SK-N-SH treated with all-trans-retinoic acid at 6 μM for 48 hours (cell line): ENCODE results near the gene ZNF469.
"Not testable (repeated sequence)": the region's sequence is repeated elsewhere in the genome, so short reads cannot be mapped to it uniquely, and the experiment has no call there.

Experiments used
- CREB5 ChIP-seq: fragments of 250-450 bp; sonication (Bioruptor Pico); IDR thresholded peaks from 2 replicates; pipeline ENCODE4 v1.5.1; 2020; ENCODE audit warnings: low read depth, mild to moderate bottlenecking, moderate library complexity
- GLIS3 ChIP-seq: fragments of 250-450 bp; sonication (Bioruptor Pico); IDR thresholded peaks from 2 replicates; pipeline ENCODE4 v1.5.0; 2020; ENCODE audit warnings: mild to moderate bottlenecking, moderate library complexity
- ISL1 ChIP-seq: fragments of 250-450 bp; sonication (Bioruptor Pico); IDR thresholded peaks from 2 replicates; pipeline ENCODE4 v2.1.2; 2022; ENCODE audit warnings: mild to moderate bottlenecking, moderate library complexity
- RARB ChIP-seq: fragments of 250-450 bp; sonication (Bioruptor Pico); IDR thresholded peaks from 2 replicates; pipeline ENCODE4 v1.8.0; 2021; ENCODE audit warnings: mild to moderate bottlenecking, moderate library complexity
- SNAI2 ChIP-seq: fragments of 250-450 bp; sonication (Bioruptor Pico); IDR thresholded peaks from 2 replicates; pipeline ENCODE4 v1.5.0; 2020; ENCODE audit warnings: mild to moderate bottlenecking, moderate library complexity
- TCF4 ChIP-seq: fragments of 250-450 bp; sonication (Bioruptor Pico); IDR thresholded peaks from 2 replicates; pipeline ENCODE4 v1.8.0; 2021; ENCODE audit warnings: mild to moderate bottlenecking, moderate library complexity, borderline replicate concordance
- ZFP30 ChIP-seq: fragments of 450-650 bp; formaldehyde crosslinking; IDR thresholded peaks from 2 replicates; pipeline ENCODE4 v1.5.0; 2022; ENCODE audit warnings: mild to moderate bottlenecking, moderate library complexity
- ZNF565 ChIP-seq: fragments of 450-650 bp; formaldehyde crosslinking; conservative IDR thresholded peaks from 2 replicates; pipeline ENCODE4 v1.5.0; 2020; ENCODE audit warnings: low read depth, mild to moderate bottlenecking, moderate library complexity
- ZNF70 ChIP-seq: fragments of 450-650 bp; formaldehyde crosslinking; IDR thresholded peaks from 2 replicates; pipeline ENCODE4 v1.5.0; 2020; ENCODE audit warnings: mild to moderate bottlenecking, moderate library complexity
- TF ChIP-seq, protein P1 (sequence below): fragments of 250-450 bp; sonication (Bioruptor Pico); IDR thresholded peaks from 2 replicates; pipeline ENCODE4 v1.8.0; 2020; ENCODE audit warnings: mild to moderate bottlenecking, moderate library complexity, borderline replicate concordance
- TF ChIP-seq, protein P2 (sequence below): fragments of 250-450 bp; sonication (Bioruptor Pico); IDR thresholded peaks from 2 replicates; pipeline ENCODE4 v1.5.1; 2021; ENCODE audit warnings: mild to moderate bottlenecking, moderate library complexity

DNA sequence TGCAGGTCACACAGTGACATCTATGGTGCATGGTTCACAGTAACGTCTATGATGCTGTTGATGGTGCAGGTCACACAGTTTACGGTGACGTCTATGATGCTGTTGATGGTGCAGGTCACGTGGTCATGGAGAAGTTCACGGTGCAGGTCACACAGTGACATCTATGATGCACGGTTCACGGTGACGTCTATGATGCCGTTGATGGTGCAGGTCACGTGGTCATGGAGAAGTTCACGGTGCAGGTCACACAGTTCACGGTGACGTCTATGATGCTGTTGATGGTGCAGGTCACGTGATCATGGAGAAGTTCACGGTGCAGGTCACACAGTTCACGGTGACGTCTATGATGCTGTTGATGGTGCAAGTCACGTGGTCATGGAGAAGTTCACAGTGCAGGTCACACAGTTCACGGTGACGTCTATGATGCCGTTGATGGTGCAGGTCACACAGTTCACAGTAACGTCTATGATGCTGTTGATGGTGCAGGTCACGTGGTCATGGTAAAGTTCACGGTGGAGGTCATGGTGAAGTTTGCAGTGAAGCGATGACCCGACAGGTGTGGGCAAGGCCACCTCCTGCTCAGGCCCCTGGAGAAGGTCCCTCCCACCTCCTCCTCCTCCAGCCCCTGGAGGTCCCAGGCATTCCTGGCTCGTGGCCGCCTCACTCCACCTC, 27.7 kb downstream of the ZNF469 start:
- TF ChIP-seq CREB5 (CRISPR knock-in tag); GLIS3 (CRISPR knock-in tag); ZNF565 (CRISPR knock-in tag); SNAI2 (CRISPR knock-in tag); TCF4; ZFP30; ZNF70 (CRISPR knock-in tag); RARB (CRISPR knock-in tag); ISL1 (CRISPR knock-in tag): not testable (repeated sequence)
- TF ChIP-seq, protein P1, sequence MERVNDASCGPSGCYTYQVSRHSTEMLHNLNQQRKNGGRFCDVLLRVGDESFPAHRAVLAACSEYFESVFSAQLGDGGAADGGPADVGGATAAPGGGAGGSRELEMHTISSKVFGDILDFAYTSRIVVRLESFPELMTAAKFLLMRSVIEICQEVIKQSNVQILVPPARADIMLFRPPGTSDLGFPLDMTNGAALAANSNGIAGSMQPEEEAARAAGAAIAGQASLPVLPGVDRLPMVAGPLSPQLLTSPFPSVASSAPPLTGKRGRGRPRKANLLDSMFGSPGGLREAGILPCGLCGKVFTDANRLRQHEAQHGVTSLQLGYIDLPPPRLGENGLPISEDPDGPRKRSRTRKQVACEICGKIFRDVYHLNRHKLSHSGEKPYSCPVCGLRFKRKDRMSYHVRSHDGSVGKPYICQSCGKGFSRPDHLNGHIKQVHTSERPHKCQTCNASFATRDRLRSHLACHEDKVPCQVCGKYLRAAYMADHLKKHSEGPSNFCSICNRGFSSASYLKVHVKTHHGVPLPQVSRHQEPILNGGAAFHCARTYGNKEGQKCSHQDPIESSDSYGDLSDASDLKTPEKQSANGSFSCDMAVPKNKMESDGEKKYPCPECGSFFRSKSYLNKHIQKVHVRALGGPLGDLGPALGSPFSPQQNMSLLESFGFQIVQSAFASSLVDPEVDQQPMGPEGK (CRISPR knock-in tag): not testable (repeated sequence)
- TF ChIP-seq, protein P2, sequence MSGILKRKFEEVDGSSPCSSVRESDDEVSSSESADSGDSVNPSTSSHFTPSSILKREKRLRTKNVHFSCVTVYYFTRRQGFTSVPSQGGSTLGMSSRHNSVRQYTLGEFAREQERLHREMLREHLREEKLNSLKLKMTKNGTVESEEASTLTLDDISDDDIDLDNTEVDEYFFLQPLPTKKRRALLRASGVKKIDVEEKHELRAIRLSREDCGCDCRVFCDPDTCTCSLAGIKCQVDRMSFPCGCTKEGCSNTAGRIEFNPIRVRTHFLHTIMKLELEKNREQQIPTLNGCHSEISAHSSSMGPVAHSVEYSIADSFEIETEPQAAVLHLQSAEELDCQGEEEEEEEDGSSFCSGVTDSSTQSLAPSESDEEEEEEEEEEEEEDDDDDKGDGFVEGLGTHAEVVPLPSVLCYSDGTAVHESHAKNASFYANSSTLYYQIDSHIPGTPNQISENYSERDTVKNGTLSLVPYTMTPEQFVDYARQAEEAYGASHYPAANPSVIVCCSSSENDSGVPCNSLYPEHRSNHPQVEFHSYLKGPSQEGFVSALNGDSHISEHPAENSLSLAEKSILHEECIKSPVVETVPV (CRISPR knock-in tag): not testable (repeated sequence)
